GM21423 (cell line): Measurements from ENCODE around the gene SLC25A45.
A peak's percentile ranks its signal among the peaks of the same experiment; 100 is the strongest.

Experiments
- ATAC-seq: cut with Tn5 transposase; IDR thresholded peaks from one replicate; pipeline ENCODE4 v1.9.1; 2021; ENCODE audit warnings: mild to moderate bottlenecking, moderate library complexity; ENCODE audit not compliant: unreplicated experiment

SLC25A45 gene, protein sequence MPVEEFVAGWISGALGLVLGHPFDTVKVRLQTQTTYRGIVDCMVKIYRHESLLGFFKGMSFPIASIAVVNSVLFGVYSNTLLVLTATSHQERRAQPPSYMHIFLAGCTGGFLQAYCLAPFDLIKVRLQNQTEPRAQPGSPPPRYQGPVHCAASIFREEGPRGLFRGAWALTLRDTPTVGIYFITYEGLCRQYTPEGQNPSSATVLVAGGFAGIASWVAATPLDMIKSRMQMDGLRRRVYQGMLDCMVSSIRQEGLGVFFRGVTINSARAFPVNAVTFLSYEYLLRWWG

DNA sequence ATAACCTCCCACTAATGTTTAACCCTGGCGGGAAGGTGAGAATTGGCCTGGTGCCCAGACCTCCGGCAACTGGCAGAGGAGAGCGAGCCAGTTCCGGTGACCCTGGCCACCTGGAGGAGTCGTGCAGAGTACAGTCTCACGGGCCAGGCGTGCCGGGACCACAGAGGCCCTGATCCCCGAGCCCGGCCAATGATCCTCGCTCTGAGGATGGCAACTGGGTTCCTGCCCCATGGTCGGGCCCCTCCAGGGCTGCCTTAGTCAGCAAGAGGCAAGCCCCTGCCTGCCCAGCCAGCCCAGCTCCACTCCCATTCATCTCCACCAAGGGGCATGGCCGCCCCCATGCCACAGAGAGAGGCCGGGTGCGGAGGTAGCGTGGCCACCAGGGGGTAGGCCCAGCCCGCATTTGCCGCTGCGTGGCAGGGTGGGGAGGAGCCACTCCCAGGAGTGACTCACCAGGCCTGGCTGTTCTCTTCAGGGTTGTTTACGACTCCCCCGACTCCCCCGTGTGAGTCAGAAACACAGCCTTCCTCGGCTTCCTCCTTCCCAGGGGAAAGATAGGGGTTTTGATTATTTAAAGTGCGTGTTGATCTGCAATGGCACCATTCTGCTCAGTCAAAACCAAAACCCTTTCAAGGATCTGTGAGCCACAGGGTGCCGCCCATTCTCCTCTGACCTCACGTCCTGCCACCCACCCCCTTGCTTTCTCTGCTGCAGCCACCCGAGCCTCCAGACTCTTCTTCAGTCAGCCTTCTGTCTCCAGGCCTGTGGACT, at the start of gene SLC25A45:
SLC25A45 (minus strand) TSS at position 614 of the 771 bp plus-strand sequence. CDS start 695 bp downstream, outside the sequence.
- ATAC-seq, result peak; percentile 62

DNA sequence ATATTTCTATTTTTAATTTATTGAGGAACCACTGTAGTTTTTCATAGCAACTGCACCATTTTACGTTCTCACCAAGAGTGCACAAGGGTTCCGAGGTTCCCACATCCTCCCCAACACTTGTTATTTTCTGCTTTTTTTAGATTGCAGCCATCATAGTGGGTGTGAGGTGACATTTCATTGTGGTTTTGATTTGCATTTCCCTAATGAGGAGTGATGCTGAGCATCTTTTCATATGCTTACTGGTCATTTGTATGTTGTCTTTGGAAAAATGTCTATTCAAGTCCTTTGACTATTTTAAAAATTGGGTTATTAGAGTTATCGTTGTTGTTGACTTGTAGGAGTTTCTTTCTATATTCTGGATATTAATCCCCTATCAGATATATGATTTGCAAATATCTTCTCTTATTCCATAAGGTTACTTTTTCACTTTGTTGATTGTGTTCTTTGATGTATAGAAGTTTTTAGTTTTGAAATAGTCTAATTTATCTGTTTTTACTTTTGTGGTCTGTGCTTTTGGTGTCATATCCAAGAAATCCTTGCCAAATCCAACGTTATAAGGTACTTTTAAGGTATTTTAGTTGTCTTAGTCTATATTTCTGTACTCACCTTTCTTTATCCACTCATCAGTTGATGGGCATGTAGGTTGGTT, 49.1 kb upstream of the SLC25A45 start:
- peak; percentile 31 for ATAC-seq

DNA sequence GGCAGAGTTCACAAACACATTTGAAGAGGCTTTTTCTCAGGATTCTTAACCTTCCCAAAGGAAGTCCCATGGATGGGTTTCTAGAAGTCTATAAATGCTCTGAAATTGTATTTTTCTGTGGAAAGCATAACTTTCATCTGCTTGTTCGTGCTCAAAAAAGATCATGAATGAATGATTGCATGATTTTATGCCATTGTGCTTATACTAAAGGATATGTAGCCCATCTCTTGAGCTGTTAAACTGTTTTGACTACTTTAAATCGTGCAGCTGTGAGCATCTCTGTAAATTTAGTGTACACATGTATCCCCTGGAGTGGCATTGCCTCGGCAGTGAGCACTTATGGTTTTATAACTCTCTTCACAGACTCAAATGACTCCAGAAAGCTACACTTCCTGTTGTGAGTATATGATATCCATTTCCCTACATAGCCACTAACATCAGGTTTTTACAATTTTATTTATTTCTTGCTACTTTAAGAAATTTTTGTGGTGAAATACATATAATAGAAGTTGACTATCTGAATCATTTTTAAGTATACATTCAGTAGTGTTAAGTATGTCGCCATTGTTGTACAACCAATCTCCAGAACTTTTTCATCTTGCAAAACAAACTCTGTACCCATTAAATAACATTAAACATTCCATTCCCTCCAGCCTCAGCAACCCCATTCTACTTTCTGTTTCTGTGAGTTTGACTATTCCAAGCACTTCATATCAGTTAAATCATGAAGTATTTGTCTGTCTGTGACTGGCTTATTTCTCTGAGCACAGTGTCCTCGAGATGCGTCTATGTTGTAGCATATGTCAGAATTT, 48.2 kb upstream of the SLC25A45 start:
- ATAC-seq, result no peak

DNA sequence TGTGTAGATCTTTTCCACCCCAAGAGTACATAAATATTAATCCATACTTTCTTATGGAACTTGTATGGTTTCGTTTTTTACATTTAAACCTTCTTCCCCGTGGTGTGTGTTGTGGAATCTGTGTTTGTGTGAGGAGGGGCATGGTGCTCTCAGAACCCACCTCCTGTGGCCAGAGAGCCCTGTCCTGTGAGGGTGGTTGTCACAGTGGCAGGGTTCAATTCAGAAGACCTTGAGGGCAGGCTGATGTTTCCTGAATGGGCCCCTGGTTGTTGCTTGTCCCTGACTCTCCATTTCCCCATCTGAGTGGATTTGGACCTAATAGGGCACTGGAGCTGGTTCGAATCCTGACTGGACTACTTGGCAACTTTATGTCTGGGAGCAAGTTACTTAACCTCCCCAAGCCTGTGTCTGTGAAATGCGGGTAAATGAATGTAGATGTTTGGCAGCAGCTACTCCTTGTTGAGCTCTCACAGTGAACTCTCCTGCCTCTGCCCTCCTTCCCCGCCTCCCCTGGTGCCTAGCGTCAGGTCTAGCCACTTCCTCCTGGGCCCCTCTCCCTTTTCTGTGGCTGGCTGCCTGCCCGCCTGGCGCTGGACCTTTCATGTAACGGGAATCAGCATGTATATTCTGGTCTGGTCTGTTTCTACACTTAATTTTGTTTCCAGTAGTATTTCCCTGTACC, 47.4 kb upstream of the SLC25A45 start:
- ATAC-seq, result no peak

DNA sequence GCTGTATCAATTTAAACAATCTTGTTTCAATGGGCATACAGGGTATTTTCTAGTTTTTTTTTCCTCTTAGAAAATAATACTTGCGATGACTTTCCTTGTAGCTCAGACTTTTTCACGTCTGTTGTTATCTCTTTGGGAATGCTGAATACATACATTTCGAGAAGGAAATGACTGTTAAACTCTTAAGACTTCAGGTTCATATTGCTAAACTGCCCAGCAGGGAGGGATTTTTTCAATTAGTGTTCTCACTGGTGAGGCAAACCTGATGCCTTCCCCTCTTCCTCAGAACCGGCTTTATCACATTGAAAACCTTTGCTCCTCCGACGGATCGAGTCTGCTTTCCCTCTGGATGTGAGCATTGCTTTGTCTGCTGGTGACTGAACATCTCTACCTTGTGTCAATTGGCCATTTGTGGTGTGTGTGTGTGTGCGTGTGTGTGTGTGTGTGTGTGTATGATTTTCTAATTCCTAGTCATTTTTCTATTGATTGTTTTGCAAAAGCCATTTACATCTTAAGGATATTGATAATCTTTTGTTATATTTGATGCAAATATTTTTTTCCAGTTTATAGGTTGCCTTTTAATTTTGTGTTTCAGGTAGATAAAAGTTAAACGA, 46.7 kb upstream of the SLC25A45 start:
- no peak for ATAC-seq

DNA sequence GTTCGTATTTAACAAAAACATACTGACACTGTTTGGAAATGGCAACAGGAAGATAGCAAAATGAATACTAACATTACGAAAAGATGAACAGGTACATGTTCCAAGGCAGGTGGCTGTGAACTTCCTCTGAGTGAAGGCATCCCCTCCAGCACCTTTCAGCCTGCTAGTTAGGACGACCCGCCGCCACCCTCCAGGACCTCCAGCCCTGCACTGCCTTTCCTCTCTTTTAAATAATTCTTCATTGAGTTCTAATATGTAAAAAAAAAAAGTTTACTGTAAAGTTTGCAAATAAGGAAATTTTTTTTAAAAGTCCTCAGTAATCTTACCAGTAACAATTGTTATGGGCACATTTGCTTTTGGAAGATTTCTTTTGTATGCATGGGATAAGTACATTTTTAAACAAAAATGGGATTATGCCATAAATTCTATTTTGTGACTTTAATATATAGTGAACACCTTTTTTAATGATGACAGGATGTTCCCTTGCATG, 46.2 kb upstream of the SLC25A45 start:
- ATAC-seq, result no peak

DNA sequence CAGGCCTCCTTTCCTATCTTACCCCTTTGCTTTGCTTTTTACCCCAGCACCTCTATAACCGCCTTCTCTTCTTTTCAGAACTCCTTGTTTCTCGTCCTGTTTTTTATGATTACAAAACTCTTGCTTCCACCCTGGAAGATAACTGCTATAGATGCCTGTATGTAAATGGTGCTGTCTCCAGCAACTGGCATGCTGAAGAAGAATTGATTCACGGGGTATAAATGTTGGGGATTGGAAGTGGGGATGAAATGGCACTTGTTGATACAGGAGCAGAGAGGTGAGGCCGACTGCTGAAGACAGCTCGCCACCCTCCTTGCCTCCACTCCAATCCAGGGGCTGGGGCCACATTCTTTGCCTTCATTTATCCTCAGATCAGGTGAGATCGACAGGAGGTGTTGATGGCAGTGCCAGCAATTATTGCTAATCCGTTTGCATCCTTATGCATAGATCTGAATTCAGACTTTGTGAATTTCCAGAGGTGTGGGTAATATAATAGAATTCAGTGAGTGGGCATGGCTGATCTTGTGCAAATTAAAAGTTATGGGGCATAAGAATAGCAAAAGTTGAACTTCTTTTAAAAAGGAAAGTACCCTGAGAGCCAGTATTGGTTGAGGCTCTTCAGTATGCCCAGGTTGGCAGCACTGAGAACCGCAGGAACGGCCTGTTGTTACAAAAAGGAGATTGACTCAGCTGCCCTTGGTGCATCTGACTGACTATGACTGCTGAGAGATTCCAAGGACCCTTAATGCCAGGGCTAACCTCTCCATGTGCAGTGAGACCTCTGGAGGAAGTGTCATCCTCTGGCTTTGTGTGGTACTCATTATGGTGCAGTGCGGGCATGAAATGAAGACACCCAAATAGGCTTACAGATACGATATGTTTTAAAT, 45.5 kb upstream of the SLC25A45 start:
- ATAC-seq, result no peak

DNA sequence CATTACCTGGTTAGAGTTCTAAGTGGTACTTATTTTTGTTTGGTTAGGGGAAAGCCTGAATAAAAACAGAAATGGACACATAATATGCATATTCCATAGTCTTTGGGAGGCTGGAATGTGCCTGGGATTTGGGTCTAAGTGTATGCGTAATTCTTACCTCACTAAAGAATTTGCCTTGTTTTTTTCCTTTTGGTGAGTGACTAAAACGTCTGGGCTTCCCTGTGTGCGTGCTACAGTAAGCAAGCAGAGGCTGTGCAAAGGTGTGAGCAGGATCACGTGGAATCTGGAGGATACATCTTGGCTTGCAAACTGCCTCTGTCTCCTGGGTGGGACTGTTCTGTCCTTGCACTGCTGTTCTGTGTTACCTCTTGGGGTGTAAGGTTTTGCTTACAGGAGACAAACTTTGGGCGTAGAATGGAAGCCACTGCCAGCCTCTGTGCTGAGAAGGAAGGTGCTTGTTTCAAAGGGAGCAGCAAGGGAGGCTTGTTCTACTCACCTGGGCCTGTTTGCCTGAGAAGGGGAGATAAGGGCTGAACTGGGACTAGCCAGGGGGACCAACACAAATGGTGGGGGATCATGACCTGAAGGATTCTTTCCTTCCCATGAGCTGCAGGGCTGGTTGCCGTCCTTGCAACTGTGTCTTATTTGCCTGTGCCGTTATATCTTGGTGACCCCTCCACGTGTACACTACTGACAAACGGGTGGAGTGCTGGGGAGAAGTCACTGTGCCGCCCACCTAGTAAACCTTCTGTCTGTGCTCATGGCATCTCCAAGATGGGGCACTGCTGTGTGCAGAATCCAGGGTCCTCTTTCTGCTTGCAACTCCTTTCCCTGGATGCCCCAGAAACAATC, 44.6 kb upstream of the SLC25A45 start:
- no peak for ATAC-seq

DNA sequence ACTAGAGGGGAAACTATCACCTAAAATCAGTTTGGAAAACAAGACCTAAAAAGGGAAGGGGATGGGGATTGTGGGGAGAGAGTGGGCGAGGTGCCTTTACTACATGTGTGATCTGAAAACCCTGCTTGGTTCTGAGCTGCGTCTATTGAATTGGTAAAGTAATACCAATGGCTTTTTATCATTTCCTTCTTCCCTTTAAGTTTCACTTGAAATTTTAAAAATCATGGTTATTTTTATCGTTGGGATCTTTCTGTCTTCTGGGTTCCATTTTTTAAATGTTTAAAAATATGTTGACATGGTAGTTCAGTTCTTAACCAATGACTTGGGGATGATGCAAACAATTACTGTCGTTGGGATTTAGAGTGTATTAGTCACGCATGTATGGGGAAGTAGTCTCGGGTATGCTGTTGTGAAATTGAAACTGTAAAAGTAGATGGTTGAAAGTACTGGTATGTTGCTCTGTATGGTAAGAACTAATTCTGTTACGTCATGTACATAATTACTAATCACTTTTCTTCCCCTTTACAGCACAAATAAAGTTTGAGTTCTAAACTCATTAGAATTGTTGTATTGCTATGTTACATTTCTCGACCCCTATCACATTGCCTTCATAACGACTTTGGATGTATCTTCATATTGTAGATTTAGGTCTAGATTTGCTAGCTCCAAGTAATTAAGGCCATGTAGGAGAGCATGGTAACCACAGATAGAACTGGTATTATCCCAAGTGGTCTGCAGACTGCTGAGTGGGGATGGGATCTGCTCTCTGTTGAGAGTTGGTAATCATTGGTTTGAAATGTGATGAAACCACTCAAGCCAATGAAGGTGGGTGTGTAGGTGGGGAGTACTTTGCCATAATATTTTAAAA, 43.8 kb upstream of the SLC25A45 start:
- ATAC-seq, result peak; percentile 22

DNA sequence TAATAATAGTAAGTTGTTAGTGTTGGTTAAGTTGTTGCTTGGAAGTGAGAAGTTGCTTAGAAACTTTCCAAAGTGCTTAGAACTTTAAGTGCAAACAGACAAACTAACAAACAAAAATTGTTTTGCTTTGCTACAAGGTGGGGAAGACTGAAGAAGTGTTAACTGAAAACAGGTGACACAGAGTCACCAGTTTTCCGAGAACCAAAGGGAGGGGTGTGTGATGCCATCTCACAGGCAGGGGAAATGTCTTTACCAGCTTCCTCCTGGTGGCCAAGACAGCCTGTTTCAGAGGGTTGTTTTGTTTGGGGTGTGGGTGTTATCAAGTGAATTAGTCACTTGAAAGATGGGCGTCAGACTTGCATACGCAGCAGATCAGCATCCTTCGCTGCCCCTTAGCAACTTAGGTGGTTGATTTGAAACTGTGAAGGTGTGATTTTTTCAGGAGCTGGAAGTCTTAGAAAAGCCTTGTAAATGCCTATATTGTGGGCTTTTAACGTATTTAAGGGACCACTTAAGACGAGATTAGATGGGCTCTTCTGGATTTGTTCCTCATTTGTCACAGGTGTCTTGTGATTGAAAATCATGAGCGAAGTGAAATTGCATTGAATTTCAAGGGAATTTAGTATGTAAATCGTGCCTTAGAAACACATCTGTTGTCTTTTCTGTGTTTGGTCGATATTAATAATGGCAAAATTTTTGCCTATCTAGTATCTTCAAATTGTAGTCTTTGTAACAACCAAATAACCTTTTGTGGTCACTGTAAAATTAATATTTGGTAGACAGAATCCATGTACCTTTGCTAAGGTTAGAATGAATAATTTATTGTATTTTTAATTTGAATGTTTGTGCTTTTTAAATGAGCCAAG, 42.9 kb upstream of the SLC25A45 start:
- no peak for ATAC-seq

DNA sequence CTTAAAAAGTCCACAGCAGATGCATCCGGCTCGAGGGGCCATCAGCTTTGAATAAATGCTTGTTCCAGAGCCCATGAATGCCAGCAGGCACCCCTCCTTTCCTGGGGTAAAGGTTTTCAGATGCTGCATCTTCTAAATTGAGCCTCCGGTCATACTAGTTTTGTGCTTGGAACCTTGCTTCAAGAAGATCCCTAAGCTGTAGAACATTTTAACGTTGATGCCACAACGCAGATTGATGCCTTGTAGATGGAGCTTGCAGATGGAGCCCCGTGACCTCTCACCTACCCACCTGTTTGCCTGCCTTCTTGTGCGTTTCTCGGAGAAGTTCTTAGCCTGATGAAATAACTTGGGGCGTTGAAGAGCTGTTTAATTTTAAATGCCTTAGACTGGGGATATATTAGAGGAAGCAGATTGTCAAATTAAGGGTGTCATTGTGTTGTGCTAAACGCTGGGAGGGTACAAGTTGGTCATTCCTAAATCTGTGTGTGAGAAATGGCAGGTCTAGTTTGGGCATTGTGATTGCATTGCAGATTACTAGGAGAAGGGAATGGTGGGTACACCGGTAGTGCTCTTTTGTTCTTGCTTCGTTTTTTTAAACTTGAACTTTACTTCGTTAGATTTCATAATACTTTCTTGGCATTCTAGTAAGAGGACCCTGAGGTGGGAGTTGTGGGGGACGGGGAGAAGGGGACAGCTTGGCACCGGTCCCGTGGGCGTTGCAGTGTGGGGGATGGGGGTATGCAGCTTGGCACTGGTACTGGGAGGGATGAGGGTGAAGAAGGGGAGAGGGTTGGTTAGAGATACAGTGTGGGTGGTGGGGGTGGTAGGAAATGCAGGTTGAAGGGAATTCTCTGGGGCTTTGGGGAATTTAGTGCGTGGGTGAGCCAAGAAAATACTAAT, 42.0 kb upstream of the SLC25A45 start:
- ATAC-seq, result no peak

DNA sequence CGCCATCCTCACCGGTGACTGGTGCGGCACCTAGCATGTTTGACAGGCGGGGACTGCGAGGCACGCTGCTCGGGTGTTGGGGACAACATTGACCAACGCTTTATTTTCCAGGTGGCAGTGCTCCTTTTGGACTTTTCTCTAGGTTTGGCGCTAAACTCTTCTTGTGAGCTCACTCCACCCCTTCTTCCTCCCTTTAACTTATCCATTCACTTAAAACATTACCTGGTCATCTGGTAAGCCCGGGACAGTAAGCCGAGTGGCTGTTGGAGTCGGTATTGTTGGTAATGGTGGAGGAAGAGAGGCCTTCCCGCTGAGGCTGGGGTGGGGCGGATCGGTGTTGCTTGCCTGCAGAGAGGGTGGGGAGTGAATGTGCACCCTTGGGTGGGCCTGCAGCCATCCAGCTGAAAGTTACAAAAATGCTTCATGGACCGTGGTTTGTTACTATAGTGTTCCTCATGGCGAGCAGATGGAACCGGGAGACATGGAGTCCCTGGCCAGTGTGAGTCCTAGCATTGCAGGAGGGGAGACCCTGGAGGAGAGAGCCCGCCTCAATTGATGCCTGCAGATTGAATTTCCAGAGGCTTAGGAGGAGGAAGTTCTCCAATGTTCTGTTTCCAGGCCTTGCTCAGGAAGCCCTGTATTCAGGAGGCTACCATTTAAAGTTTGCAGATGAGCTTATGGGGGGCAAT, 41.2 kb upstream of the SLC25A45 start:
- no peak for ATAC-seq

DNA sequence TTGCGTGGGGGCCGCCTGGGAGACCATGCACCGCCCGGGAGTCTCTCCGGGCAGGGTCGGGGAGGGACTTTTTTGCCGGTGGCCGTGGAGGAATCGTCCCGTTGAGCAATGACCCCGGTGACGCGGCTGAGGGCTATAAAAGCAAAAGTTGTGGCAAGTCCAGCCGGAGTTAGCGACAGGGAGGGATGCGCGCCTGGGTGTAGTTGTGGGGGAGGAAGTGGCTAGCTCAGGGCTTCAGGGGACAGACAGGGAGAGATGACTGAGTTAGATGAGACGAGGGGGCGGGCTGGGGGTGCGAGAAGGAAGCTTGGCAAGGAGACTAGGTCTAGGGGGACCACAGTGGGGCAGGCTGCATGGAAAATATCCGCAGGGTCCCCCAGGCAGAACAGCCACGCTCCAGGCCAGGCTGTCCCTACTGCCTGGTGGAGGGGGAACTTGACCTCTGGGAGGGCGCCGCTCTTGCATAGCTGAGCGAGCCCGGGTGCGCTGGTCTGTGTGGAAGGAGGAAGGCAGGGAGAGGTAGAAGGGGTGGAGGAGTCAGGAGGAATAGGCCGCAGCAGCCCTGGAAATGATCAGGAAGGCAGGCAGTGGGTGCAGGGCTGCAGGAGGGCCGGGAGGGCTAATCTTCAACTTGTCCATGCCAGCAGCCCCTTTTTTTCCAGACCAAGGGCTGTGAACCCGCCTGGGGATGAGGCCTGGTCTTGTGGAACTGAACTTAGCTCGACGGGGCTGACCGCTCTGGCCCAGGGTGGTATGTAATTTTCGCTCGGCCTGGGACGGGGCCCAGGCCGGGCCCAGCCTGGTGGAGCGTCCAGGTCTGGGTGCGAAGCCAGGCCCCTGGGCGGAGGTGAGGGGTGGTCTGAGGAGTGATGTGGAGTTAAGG, 40.4 kb upstream of the SLC25A45 start, which contains the start of gene NEAT1:
NEAT1 (plus strand) TSS at position 166 of the 883 bp plus-strand sequence.
- ATAC-seq, result no peak
